HG02884 (cell line): ENCODE measurements around the gene ACRBP.

Experiments
- ATAC-seq: cut with Tn5 transposase; IDR thresholded peaks from one replicate; pipeline ENCODE4 v1.9.1; 2021; ENCODE audit warnings: mild to moderate bottlenecking, moderate library complexity; ENCODE audit not compliant: unreplicated experiment

The ACRBP gene

DNA sequence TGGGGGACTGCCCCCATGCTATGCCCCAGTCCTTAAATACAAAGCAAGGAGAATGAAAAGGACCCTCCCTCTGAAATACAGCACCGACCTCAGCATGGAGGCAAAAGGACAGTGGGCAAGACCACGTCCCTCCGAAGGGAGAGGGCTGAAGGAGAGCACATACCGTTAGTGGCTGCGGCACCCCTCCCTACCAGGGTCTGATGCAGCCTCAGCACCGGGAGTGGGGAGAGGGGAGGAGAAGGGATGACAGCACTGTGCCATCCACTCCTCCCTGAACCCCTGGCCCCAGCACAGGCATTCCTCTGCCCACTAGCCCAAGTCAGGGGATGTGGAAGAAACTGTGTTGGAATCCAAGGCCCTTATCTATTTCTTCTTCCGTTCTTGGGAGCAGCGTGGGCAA is 3.6 kb upstream of the ACRBP start:
- no peak for ATAC-seq

DNA sequence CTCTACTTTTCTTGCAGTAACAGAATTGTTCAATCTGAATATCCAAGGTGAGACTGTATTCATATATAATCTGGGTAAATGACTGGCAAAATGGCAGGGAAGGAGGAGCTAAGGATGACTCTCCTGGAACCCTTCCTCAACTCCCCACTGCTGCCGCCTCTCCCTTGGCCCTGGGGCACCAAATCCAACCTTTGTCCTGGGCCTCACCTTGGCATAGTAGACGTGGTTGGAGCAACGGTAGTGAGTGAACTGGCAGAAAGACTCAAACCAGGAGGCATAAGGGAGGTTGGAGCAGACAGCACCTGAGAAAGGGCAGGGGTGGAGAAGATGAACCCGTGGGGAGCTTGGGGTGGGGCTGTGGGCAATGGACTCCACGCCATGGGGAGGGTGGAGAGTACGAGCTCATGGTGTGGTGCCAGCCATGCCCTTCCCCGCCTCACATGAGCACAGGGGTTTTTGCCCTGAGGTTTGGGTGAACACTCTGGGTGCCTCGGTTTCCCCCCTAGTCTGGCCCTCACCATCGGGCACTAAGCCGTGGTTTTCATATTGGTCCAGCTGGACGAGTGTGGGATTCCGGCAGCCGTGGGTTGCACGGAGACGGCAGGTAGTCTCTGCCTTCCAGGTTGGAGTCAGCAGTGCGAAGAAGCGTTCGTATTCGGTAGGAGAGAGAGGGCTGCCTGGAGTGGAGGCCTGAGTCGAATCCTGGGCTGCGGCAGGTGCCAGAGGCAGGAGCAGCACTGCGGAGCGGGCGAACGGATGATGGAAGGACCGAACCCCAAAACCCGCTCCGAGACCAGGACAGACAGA is 753 bp downstream of the ACRBP start:
- no peak for ATAC-seq

DNA sequence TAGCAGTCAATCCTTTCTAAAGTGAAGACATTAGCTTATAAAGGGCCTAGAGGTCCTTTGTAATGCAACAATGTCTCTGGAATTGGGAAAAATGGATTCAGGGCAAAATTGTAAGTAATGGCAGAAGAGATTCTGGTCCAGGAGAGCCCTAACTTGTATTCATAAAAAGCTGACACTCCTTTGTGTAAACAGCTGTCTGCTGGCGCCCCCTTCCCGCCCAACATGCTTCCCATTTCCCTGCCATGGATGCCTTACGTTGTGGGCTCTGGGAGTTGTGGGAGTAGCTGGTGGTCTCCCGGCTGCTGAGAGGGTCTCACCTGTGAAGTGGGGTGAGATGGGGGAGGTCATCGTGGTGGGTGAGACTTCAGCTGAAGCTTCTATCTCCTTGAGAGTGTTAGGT is 2.3 kb downstream of the ACRBP start:
- no peak for ATAC-seq

DNA sequence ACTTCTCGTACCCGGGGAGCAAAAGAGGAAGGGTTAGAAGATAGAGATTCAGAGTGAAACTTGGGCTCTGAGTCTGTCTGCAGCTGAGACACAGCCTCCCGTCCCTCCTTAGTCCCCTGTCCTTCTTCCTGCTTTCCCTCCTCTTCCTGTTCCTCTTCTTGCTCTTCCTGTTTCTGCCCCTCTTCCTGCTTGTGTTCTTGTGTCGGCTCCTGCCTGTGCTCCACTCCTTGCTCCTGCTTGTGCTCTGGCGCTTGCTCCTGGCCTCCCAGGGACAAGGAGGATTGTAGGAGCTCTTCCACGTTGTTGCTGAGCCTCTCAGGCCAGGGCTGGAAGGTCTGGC is 3.0 kb downstream of the ACRBP start:
- ATAC-seq, result no peak

DNA sequence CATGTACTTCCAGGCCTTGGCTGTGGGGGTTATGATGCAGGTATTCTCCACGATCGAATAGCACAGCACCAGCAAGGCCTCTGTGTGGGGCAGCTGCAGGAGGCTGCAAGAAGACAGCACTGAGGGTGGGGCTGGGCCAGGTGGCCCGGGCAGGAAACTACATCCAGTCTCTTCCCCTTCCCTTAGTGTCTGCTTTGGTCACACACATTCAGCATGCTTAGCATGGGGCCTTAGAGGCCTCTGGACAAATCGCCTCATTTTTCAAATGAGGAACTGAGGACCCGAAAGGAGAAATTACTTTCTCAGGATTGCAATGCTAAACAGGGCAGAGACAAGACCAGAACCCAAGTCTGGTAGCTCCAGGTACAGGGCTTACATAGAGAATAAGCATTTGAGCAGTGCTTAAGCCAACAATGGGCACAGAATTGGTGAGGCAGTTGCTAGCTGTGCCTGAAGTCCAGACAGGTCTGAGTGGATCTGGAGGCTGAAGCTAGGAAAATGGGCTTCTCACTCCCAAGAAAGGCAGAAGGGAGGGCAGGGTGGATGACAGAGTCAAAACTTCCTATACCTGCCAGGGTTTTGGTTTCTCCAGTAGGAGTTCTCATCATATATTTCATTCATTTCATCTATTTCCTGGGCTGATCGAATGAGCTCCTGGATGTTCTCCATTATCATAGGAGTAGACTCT is 3.5 kb downstream of the ACRBP start:
- ATAC-seq, result no peak

DNA sequence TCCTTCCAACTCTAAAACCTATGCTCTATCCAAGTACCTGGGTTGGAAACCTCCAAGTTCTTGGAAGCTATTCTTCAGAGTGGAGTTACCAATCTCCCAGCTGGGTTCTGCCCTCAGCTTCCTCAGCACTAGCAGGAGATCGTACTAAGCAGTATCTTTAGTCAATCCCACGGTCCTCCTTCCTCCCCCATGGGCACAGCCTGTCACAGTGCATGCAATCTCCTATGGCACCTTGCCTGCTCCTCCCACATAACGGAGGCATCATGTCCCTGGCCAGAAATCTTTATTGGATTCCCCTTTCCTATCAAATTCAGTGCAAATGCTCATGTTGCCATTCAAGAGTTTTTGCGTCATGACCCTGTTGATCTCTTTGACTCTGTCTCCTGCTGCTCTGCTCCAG is 6.1 kb downstream of the ACRBP start:
- ATAC-seq, result no peak

DNA sequence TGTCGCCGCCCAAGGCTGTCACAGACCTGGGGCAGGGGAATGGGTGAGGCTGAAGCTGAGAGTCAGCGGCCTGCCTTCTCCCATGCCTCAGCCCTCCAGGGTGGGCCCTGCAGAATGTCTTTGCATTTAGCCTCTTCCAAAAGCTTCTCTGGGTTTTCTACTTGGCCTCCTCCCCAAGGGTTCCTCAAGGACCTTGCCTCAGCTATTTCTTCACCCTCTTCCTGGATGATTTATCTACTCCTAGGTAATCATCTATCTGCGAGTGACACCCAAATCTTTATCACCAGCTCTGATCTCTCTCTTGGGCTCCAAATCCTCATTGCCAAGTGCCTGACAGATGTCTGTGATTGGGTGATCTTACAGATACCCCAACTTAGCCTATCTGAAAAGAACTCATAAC is 6.7 kb downstream of the ACRBP start:
- ATAC-seq, result no peak

DNA sequence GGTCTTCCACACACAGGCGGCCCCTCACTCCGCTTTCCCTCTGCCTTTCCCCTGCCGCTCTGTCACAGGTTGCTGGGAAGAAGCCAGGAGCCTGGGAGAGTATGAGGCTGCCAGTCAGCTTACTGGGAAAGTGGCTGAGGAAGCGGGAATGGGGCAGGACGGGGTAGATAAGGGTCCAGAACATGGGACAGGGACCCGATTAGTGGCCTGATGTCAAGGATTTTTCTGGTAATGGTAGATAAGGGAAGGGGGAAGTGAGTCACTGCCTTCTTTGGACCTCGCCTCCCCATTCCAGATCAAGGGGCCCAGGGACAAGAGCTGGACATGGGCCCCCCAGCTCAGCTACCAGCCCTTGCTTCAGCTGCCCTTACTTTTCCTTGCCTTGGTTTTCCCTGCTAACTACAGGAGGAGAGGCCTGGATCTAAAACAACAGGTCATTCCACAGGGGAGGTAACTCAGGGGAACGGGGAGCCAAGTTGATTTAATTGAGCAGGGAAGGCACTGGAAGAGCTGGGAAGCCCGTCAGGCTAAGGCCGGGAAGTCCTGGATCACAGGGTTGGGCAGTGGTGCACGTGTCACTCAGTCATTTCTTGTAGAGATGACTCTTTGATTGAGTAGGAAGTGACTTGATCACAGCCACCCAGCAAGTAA is 8.0 kb downstream of the ACRBP start:
- no peak for ATAC-seq

DNA sequence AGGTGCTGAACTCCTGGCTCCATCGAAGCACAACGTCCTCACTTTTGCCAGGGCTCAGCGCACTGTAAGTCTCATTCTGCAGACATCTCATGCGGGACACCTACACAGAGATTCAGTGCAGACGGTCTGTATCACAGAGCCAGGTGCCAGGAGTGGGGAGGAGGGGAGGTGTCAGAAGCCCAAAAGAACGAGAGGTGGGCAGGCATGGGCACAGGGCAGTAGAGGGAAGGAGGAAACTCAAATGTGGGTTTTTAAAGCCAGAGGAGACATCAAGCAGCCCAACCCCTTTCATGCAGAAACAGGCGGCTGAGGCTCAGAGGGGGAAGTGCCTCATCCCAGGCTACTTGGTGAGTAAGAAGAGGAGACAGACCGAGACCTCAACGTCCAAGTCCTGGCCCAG is 8.9 kb downstream of the ACRBP start:
- no peak for ATAC-seq

DNA sequence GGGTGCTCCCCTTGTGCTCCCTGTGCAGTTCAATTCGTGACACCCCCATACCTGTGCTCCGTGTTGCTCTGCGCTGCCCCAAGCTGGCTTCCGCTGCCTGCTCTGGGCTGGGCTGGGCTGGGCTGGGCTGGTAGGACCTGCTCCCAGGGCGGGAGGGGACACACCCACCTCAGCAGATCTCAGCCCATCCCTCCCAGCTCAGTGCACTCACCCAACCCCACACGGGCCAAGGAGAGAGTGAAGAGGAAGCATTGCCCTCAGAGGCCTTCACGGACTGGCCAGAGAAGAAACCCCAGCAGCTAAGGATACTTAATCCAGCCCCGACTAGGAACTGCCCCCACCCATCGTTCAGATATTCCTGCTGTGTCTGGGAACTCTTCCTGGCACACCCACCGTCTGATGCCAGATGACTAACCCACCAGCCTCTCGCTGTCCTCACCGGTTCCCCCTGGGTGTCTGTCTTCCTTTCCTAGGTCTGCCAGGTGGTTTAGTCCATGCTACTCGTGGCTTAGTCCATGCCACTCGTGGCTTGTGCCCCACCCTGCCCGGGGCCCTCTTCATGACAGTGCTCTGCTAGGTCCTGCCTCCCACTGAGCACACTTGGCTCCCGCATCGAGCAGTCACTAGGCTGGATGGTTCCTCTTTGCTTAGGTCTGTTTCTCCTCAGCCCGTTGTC is 11.2 kb downstream of the ACRBP start, which contains the start of gene LPAR5:
Gene LPAR5, minus strand, starts transcription at position 104 of the 676 bp plus-strand sequence. CDS start 14,711 bp downstream, outside the sequence.
- no peak for ATAC-seq

DNA sequence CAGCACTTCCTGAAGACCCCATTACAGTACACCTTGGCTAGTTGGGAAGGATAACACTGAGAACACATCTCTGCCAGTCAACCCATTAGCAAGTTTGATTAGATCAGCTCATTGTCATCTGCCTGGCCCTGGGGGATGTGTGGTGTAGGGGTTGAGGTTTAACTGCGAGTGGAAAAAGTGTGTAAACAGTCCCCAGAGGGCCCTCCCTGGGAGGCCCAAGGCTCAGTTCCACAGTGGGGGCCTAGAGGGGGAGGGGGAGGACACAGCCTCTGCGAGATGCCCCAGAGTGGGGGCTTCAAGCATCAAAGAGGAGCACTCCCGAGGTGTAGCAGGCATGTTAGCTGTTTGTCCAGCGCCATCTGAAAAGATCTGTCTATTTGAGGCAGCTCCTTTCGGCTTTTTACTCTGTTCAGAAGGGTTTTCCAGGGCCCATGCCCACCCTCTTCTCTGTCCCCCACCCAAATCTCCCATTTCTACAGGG is 11.8 kb downstream of the ACRBP start:
- ATAC-seq, result no peak

DNA sequence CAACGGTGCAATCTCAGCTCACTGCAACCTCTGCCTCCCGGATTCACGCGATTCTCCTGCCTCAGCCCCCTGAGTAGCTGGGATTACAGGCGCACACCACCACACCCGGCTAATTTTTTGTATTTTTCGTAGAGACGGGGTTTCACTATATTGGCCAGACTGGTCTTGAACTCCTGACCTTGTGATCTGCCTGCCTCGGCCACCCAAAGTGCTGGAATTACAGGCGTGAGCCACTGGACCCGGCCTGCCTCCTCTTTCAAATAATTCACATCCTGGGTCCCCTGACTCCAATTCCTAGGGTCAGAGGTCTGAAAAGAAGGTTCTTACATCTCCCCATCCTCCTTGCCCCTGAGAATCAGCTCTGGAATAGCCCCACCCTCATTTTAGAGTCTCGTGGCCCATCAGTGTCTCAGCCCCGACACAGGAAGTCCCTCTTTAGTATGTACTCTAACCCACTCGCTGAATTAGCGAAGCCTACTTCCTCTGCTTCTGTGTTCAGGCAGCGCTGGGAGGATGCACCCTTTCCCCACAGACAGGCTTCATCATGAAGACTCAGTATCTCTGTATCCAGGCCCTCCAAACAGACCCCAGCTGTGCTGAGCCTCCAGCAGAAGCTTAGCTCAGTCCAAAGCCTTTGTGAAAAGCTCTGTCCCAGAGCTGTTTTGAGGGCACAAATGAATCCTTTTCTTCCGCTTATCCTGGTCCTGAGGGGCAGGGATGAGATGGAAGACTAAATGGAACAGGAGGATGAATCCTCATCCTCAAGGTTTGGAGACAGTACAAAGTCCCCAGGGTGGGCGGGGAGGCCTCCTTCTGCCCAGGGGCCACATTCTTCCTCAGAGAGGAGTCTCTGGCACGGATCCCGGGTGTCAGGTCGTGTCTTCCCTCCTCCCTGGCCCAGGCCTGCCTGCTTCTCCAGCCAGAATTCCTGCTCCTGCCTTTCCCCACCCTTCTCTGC is 14.9 kb downstream of the ACRBP start:
- ATAC-seq, result no peak

DNA sequence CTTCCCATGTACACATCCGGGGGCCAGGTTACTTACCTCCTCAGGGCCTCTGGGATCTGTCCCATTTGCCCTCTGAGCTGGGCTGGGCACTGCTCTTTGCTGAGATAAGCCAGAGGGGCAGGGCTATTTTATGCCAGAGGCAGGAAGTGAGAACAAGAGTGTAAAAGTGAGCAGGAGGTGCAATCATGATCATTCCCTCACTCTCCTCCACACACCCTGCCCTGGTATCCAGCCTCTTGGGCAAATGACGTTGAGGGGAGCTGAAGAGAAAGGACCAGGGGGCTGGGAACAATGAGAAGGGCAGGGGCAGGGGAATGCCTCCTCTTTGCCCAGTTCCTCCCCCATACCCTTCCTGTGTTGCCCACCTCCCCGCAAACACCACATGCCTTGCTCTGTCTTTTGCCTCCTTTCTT is 15.7 kb downstream of the ACRBP start:
- no peak for ATAC-seq

DNA sequence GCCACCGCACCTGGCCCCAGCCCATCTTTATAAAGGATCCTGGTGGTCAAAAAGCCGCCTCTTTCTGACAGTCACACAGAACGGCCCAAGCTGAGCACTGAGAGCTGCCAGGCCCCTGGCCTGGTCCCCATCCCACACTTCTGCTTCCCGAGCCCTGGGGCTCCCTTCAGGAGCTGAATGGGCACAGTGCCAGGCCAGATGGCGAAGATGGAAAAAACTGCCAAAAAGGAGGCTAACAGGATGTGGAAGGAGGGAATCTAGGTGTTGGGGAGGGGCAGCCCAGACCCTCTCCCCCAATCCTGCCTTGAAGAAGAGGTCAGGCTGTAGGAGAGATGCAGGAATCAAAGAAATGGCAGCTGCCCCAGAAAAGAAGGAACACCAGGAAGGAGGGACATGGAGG is 16.5 kb downstream of the ACRBP start:
- ATAC-seq, result no peak

DNA sequence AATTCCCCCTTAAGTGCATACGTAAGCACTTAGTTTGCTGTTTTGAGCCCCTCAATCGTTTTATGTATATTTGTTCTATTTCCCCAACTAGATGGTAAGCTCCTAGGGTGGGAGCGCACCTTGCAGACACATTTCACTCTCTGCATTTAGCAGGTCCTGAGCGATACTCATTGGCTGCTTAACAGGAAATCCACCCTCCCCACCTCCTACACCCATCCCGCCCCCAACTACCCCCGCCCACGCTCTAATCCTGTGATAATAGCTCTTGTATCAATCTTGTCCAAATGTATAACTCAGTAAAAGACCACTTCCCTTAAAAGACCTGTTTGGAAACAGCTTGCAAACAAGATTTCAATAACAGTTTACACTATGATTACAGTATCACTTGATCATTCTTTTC is 19.6 kb downstream of the ACRBP start:
- no peak for ATAC-seq

DNA sequence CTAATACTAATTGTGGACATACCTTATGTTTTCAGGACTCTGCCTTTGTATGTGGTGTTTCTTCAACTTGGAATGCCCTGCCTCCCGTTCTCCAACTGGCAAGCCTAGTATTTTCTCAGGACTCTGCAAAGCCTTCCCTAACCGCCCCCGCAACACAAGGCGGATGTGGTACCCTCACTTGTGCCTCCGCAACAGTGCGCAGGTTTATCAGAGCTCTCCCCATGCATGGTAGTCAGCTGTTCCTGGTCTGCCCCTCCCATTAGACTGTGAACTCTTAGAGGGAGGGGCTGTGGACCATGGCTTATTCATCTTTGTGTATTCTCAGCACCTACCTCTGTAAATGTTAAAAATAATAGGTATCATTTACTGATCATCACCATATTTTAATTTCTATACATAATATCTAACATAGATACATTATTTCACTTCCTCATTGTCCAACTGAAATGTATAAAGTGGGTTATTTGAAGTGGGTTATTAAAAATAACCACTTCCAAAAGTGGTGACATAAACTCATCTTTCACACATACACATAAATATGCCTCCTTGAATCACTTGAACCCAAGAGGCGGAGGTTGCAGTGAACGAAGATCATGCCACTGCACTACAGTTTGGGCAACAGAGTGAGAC is 20.5 kb downstream of the ACRBP start:
- no peak for ATAC-seq

DNA sequence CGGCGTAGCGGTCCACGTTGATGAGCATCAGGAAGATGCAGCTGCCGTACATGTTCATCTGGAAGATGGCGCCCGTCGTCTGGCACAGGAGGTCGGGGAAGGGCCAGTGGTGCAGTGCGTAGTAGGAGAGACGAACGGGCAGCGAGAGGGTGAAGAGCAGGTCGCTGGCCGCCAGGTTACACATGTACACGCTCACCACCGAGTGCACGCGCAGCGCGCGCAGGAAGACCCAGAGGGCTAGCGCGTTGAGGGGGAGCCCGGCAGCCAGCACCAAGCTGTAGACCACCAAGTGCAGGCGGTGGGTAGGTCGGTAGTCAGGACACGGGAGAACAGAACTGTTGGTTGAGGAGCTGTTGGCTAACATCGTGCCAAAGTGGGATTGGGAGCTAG is 26.4 kb downstream of the ACRBP start:
- ATAC-seq, result no peak

DNA sequence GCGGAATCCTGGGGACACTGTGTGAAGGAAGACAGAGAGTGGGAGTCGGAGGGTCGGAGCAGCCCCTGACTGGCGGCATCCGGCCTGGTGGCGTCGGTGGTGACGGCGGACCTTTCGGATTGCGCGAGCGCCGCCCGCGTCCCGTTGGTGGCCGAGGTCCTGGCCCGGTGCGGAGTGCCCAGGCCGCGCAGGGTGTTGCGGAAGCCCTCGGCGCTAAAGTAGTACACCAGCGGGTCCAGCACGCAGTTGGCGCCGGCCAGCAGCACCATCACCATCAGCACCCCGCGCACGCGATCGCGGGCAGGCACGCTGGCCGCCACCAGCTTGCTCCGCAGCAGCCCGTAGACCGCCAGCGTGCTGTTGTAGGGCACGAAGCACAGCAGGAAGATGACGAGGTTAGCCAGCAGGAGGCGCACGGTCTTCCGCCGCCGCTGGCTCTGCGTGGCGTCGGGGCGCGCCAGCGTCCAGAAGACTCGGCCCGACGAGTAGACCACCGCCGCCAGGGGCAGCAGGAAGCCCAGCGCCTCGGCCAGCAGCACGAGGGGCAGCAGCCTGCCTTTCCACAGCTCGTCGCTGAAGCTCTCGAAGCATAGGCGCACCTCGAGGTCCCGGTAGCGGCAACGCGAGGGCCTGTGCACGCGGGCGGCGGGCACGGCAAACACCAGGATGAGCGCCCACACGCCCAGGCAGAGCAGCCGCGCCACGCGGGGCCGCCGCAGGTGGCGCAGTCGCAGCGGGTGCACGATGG is 26.9 kb downstream of the ACRBP start:
- no peak for ATAC-seq
